Osteoblast (primary cell): ENCODE data around the gene KIF16B. TPM values are rescaled to one million over a fixed set of nuclear protein-coding genes. Genes with fewer than 3 reads are reported as not detected.

Experiments
- DNase-seq: peaks from one replicate; pipeline ENCODE4 v3.0.0; 2011; ENCODE audit warnings: low spot score, mixed read lengths; ENCODE audit not compliant: insufficient read length; ENCODE audit errors: missing footprints
- H2AFZ ChIP-seq: 2 replicates; pipeline ENCODE4 v1.6.0; 2011; ENCODE audit warnings: mild to moderate bottlenecking, low read length
- H3K27ac ChIP-seq: 2 replicates; pipeline ENCODE4 v1.5.1; 2011; ENCODE audit warnings: mild to moderate bottlenecking, low read depth, low read length, moderate library complexity
- H3K27me3 ChIP-seq: 2 replicates; pipeline ENCODE4 v1.6.0; 2012; ENCODE audit warnings: mild to moderate bottlenecking, control low read depth, inconsistent platforms, low read length, moderate library complexity; ENCODE audit not compliant: insufficient read depth
- H3K36me3 ChIP-seq: 2 replicates; pipeline ENCODE4 v1.5.1; 2011; ENCODE audit warnings: mild to moderate bottlenecking, low read length, control low read depth, moderate library complexity; ENCODE audit not compliant: insufficient read depth
- H3K4me1 ChIP-seq: 2 replicates; pipeline ENCODE4 v1.5.1; 2011; ENCODE audit warnings: mild to moderate bottlenecking, low read length, control low read depth, moderate library complexity; ENCODE audit not compliant: insufficient read depth
- H3K4me2 ChIP-seq: 2 replicates; pipeline ENCODE4 v1.6.0; 2011; ENCODE audit warnings: mild to moderate bottlenecking, low read length; ENCODE audit not compliant: insufficient read depth
- H3K4me3 ChIP-seq: fragments of 200-600 bp; sonication (generic); 3 replicates; pipeline ENCODE4 v1.5.1; 2012; ENCODE audit warnings: mild to moderate bottlenecking, low read length, inconsistent platforms; ENCODE audit not compliant: insufficient read depth
- H3K79me2 ChIP-seq: 2 replicates; pipeline ENCODE4 v1.6.0; 2012; ENCODE audit warnings: mild to moderate bottlenecking, low read length, control low read depth, inconsistent platforms; ENCODE audit not compliant: insufficient read depth
- H3K9me3 ChIP-seq: 2 replicates; pipeline ENCODE4 v1.5.1; 2011; ENCODE audit warnings: low read depth, low read length, control low read depth
- H4K20me1 ChIP-seq: 2 replicates; pipeline ENCODE4 v1.6.0; 2012; ENCODE audit warnings: mild to moderate bottlenecking, low read length, control low read depth; ENCODE audit not compliant: insufficient read depth
- CTCF ChIP-seq: IDR thresholded peaks from 2 replicates; pipeline ENCODE4 v1.5.1; 2011; ENCODE audit warnings: mild to moderate bottlenecking, low read depth, low read length, moderate library complexity; ENCODE audit errors: extremely low read depth
- total RNA-seq: library from RNA; depleted of rRNA; stranded (reverse); fragments of >200 nt; gene quantifications from 2 replicates; pipeline ENCODE4 v1.2.3, GENCODE V29; 2012

Gene KIF16B
- total RNA-seq, 1 donor, result 9.0 TPM

- Histone ChIP-seq H3K27me3 (no peaks in the 10 kb centered on the region), H3K4me2 (no peak overlapping the region), H3K9me3 (peaks cover 2% of the 10 kb centered on the region), H3K36me3 (no peaks in the 10 kb centered on the region), H3K4me3 (no peak overlapping the region), H3K79me2 (no peaks in the 10 kb centered on the region), H3K4me1 (no peaks in the 10 kb centered on the region), H2AFZ (no peak overlapping the region), H4K20me1 (no peaks in the 10 kb centered on the region), H3K27ac (no peak overlapping the region)
- DNase-seq, result no peak
- TF ChIP-seq CTCF, result no peak
These were observed 307.9 kb downstream of the KIF16B start for GRCh38 chr20:16265334-16265733.

- no peak for DNase-seq
- H3K4me2 ChIP-seq, result no peak overlapping the region
- no peak for TF ChIP-seq CTCF
These were observed 309.7 kb downstream of the KIF16B start for GRCh38 chr20:16263582-16263981.

GRCh38 chr20:16262594-16262993 is 310.7 kb downstream of the KIF16B start:
- no peak overlapping the region for H3K4me3 ChIP-seq
- no peak overlapping the region for H3K27ac ChIP-seq
- H3K27me3 ChIP-seq, result no peaks in the 10 kb centered on the region
- H3K79me2 ChIP-seq, result no peaks in the 10 kb centered on the region
- no peak for DNase-seq
- no peaks in the 10 kb centered on the region for H4K20me1 ChIP-seq
- no peaks in the 10 kb centered on the region for H3K36me3 ChIP-seq
- no peaks in the 10 kb centered on the region for H3K4me1 ChIP-seq
- H2AFZ ChIP-seq, result no peak overlapping the region
- H3K4me2 ChIP-seq, result no peak overlapping the region
- TF ChIP-seq CTCF, result no peak
- peaks cover 2% of the 10 kb centered on the region for H3K9me3 ChIP-seq

More at GRCh38 chr20:16263582-16263981, 309.7 kb downstream of the KIF16B start:
- no peaks in the 10 kb centered on the region for H4K20me1 ChIP-seq
- H3K9me3 ChIP-seq, result peaks cover 2% of the 10 kb centered on the region
- no peak overlapping the region for H3K4me3 ChIP-seq
- no peaks in the 10 kb centered on the region for H3K36me3 ChIP-seq
- no peak overlapping the region for H2AFZ ChIP-seq
- no peak overlapping the region for H3K27ac ChIP-seq
- no peaks in the 10 kb centered on the region for H3K4me1 ChIP-seq
- no peaks in the 10 kb centered on the region for H3K27me3 ChIP-seq
- H3K79me2 ChIP-seq, result no peaks in the 10 kb centered on the region

- TF ChIP-seq CTCF, result no peak
- H3K9me3 ChIP-seq, result peaks cover 2% of the 10 kb centered on the region
These were observed 311.4 kb downstream of the KIF16B start for GRCh38 chr20:16261733-16262273.

More at GRCh38 chr20:16261733-16262273, 311.4 kb downstream of the KIF16B start:
- H3K79me2 ChIP-seq, result no peaks in the 10 kb centered on the region
- no peaks in the 10 kb centered on the region for H3K36me3 ChIP-seq
- H2AFZ ChIP-seq, result no peak overlapping the region
- no peaks in the 10 kb centered on the region for H4K20me1 ChIP-seq
- DNase-seq, result no peak
- H3K27me3 ChIP-seq, result no peaks in the 10 kb centered on the region
- H3K4me2 ChIP-seq, result no peak overlapping the region
- H3K4me3 ChIP-seq, result no peak overlapping the region
- H3K4me1 ChIP-seq, result no peaks in the 10 kb centered on the region
- no peak overlapping the region for H3K27ac ChIP-seq
